Measurements from ENCODE around the gene LTB4R2.

DNA sequence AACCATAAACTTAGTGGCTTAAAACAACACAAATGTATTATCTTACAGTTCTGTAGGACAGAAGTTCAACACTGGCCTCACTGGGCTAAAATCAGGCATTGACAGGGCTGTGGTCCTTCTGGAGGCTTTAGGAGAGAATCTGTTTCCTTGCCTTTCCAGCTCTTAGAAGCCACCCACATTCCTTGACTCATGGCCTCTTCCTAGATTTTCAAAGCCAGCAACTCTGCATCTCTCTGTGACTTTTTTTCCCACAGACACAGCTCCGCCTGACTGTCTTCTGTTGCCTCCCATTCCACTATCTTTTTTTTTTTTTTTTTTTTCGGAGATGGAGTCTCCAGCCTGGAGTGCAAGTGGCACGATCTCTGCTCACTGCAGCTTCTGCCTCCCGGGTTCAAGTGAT, 46.3 kb downstream of the LTB4R2 start:
- TF ChIP-seq, protein P1, sequence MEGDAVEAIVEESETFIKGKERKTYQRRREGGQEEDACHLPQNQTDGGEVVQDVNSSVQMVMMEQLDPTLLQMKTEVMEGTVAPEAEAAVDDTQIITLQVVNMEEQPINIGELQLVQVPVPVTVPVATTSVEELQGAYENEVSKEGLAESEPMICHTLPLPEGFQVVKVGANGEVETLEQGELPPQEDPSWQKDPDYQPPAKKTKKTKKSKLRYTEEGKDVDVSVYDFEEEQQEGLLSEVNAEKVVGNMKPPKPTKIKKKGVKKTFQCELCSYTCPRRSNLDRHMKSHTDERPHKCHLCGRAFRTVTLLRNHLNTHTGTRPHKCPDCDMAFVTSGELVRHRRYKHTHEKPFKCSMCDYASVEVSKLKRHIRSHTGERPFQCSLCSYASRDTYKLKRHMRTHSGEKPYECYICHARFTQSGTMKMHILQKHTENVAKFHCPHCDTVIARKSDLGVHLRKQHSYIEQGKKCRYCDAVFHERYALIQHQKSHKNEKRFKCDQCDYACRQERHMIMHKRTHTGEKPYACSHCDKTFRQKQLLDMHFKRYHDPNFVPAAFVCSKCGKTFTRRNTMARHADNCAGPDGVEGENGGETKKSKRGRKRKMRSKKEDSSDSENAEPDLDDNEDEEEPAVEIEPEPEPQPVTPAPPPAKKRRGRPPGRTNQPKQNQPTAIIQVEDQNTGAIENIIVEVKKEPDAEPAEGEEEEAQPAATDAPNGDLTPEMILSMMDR (IDR thresholded peaks at IDR 0.05): no peak
- TF ChIP-seq POLR2A (IDR thresholded peaks at IDR 0.05): no peak
